Liver (tissue), 9 donors: ENCODE data around the gene PCDH9. TPM values are rescaled to one million over a fixed set of nuclear protein-coding genes. Genes with fewer than 3 reads are reported as not detected.

Experiments
- DNase-seq: peaks from one replicate; pipeline ENCODE4 v3.0.0-alpha.2; 2017; ENCODE audit warnings: low spot score
- H3K27ac ChIP-seq, 2 donors: one replicate each; pipeline ENCODE4 v1.7.0; 2013; ENCODE audit warnings: inconsistent platforms in 2 of 2, low read length in 2 of 2, control low read depth in 1 of 2, low read depth in 1 of 2, mild to moderate bottlenecking in 1 of 2
- H3K27me3 ChIP-seq, 4 donors: one replicate each; pipeline versions ENCODE4 v1.6.1 to v1.7.0; 2013; ENCODE audit warnings: low read length in 3 of 4, inconsistent platforms in 1 of 4, mild to moderate bottlenecking in 1 of 4, moderate library complexity in 1 of 4; ENCODE audit not compliant: control insufficient read depth in 4 of 4, insufficient read depth in 4 of 4
- H3K36me3 ChIP-seq, 4 donors: one replicate each; pipeline versions ENCODE4 v1.6.1 to v1.7.0; 2013; ENCODE audit warnings: low read length in 3 of 4, mild to moderate bottlenecking in 3 of 4, low read depth in 1 of 4, moderate library complexity in 1 of 4; ENCODE audit not compliant: control insufficient read depth in 4 of 4, insufficient read depth in 3 of 4
- H3K4me1 ChIP-seq, 4 donors: one replicate each; pipeline versions ENCODE4 v1.6.1 to v1.7.0; 2013; ENCODE audit warnings: low read length in 3 of 4, mild to moderate bottlenecking in 3 of 4, moderate library complexity in 1 of 4; ENCODE audit not compliant: control insufficient read depth in 4 of 4, insufficient read depth in 4 of 4
- H3K4me3 ChIP-seq, 3 donors: one replicate each; pipeline versions ENCODE4 v1.6.1 to v1.7.0; 2013; ENCODE audit warnings: low read length in 3 of 3, control low read depth in 1 of 3, low read depth in 1 of 3, mild to moderate bottlenecking in 1 of 3
- H3K9ac ChIP-seq, 2 donors: one replicate each; pipeline ENCODE4 v1.7.0; 2013; ENCODE audit warnings: low read length in 2 of 2, mild to moderate bottlenecking in 2 of 2, moderate library complexity in 2 of 2, control low read depth in 1 of 2, low read depth in 1 of 2
- H3K9me3 ChIP-seq, 4 donors: one replicate each; pipeline versions ENCODE4 v1.6.1 to v1.7.0; 2013; ENCODE audit warnings: low read length in 3 of 4; ENCODE audit not compliant: control insufficient read depth in 4 of 4
- ATF3 ChIP-seq: IDR thresholded peaks from 2 replicates; pipeline ENCODE4 v1.6.1; 2016; ENCODE audit warnings: antibody characterized with exemption
- CTCF ChIP-seq: fragments of 150-350 bp; IDR thresholded peaks from 2 replicates; pipeline ENCODE4 v1.5.1; 2017; ENCODE audit warnings: improper control_type of control experiment, low read depth, low read length; ENCODE audit not compliant: missing input control
- FOXA1 ChIP-seq: IDR thresholded peaks from 2 replicates; pipeline ENCODE4 v1.6.1; 2016; ENCODE audit warnings: antibody characterized with exemption
- FOXA2 ChIP-seq: IDR thresholded peaks from 2 replicates; pipeline ENCODE4 v1.6.1; 2016; ENCODE audit warnings: antibody characterized with exemption
- GABPA ChIP-seq, 2 donors: IDR thresholded peaks in 1 of 2; conservative IDR thresholded peaks in 1 of 2; 2 replicates each; pipeline ENCODE4 v1.6.1; 2016; ENCODE audit warnings: antibody characterized with exemption in 2 of 2, mild to moderate bottlenecking in 1 of 2, moderate library complexity in 1 of 2
- HNF4A ChIP-seq, 2 donors: conservative IDR thresholded peaks; 2 replicates each; pipeline ENCODE4 v1.6.1; 2016; ENCODE audit warnings: antibody characterized with exemption in 2 of 2, mild to moderate bottlenecking in 2 of 2
- HNF4G ChIP-seq: IDR thresholded peaks from 2 replicates; pipeline ENCODE4 v1.6.1; 2016; ENCODE audit warnings: antibody characterized with exemption
- JUND ChIP-seq, 2 donors: IDR thresholded peaks; 2 replicates each; pipeline ENCODE4 v1.6.1; 2016; ENCODE audit warnings: antibody characterized with exemption in 2 of 2
- MAX ChIP-seq: IDR thresholded peaks from 2 replicates; pipeline ENCODE4 v1.6.1; 2016; ENCODE audit warnings: antibody characterized with exemption
- NR2F2 ChIP-seq: IDR thresholded peaks from 2 replicates; pipeline ENCODE4 v1.6.1; 2016; ENCODE audit warnings: antibody characterized with exemption
- RAD21 ChIP-seq, 2 donors: IDR thresholded peaks; 2 replicates each; pipeline ENCODE4 v1.6.1; 2016; ENCODE audit warnings: antibody characterized with exemption in 2 of 2, mild to moderate bottlenecking in 2 of 2
- REST ChIP-seq: IDR thresholded peaks from 2 replicates; pipeline ENCODE4 v1.6.1; 2016; ENCODE audit warnings: antibody characterized with exemption, mild to moderate bottlenecking
- RXRA ChIP-seq, 2 donors: IDR thresholded peaks; 2 replicates each; pipeline ENCODE4 v1.6.1; 2017 to 2018; ENCODE audit warnings: antibody characterized with exemption in 2 of 2, mild to moderate bottlenecking in 1 of 2
- SP1 ChIP-seq: IDR thresholded peaks from 2 replicates; pipeline ENCODE4 v1.6.1; 2018; ENCODE audit warnings: antibody characterized with exemption, mild to moderate bottlenecking
- YY1 ChIP-seq: IDR thresholded peaks from 2 replicates; pipeline ENCODE4 v1.6.1; 2016; ENCODE audit warnings: antibody characterized with exemption, mild to moderate bottlenecking
- ZBTB33 ChIP-seq: IDR thresholded peaks from 2 replicates; pipeline ENCODE4 v1.6.1; 2016; ENCODE audit warnings: antibody characterized with exemption
- WGBS: extraction: QIAGEN DNeasy Blood & Tissue Kit; methylation state at CpG from one replicate; pipeline ENCODE4 v1.1.7; 2013; 5-methylcytosine and 5-hydroxymethylcytosine counted together
- polyA plus RNA-seq, 2 donors: library from polyadenylated mRNA; stranded (reverse) in 1 of 2; unstranded in 1 of 2; fragments of 200-250 nt in 1 of 2; fragments of >200 nt in 1 of 2; fragmentation: Nextera tagmentation in 1 of 2; extraction: Ambion mirVana in 1 of 2; gene quantifications; one replicate each; pipeline versions ENCODE4 v1.2.1 to v1.2.3, GENCODE V29; 2013 to 2015
- total RNA-seq, 2 donors: library from RNA; depleted of rRNA; stranded (reverse); fragments of >200 nt; gene quantifications; one replicate each; pipeline ENCODE4 v1.2.3, GENCODE V29; 2014
- donor health status: healthy.
- donor health status: healthy.
- donor health status: healthy.
- donor health status: healthy.
- donor health status: healthy.

Gene PCDH9
- total and polyA plus RNA-seq, 4 donors, result 0.90 to 4.0 (median 2.2) TPM

- no peak for DNase-seq
- Histone ChIP-seq H3K9ac (no peak overlapping the region), H3K27ac (no peak overlapping the region), H3K27me3 (peaks cover 0 to 2% (median 0%) of the 10 kb centered on the region in 4 donors), H3K4me3 (no peak overlapping the region), H3K36me3 (no peaks in the 10 kb centered on the region), H3K9me3 (no peaks in the 10 kb centered on the region), H3K4me1 (no peaks in the 10 kb centered on the region)
- 77% methylated on average over 3 of the region's 3 CpGs for WGBS
- TF ChIP-seq CTCF (no peak), FOXA2 (no peak), YY1 (no peak), RAD21 (IDR thresholded peaks at IDR 0.05) (no peak)
Observed at GRCh38 chr13:66409542-66409941, 820.6 kb downstream of the PCDH9 start.

GRCh38 chr13:66407128-66407527 lies 823.0 kb downstream of the PCDH9 start:
- Histone ChIP-seq H3K4me3 (no peak overlapping the region), H3K27ac (no peak overlapping the region), H3K36me3 (no peaks in the 10 kb centered on the region), H3K4me1 (no peaks in the 10 kb centered on the region), H3K9me3 (no peaks in the 10 kb centered on the region), H3K27me3 (peaks cover 0 to 2% (median 0%) of the 10 kb centered on the region in 4 donors), H3K9ac (no peak overlapping the region)
- TF ChIP-seq GABPA (IDR thresholded peaks at IDR 0.05 in 1 of 2, conservative IDR thresholded peaks at IDR 0.05 in 1 of 2), result no peak
- TF ChIP-seq YY1, result no peak
- TF ChIP-seq ZBTB33, result no peak
- no peak for TF ChIP-seq FOXA1
- no peak for TF ChIP-seq JUND (IDR thresholded peaks at IDR 0.05)
- TF ChIP-seq RXRA (IDR thresholded peaks at IDR 0.05), result no peak
- TF ChIP-seq NR2F2, result no peak
- no peak for TF ChIP-seq RAD21 (IDR thresholded peaks at IDR 0.05)
- TF ChIP-seq REST, result no peak
- no peak for TF ChIP-seq HNF4A (conservative IDR thresholded peaks at IDR 0.05)
- TF ChIP-seq HNF4G, result no peak
- TF ChIP-seq SP1, result no peak
- TF ChIP-seq MAX, result no peak
- TF ChIP-seq CTCF, result no peak
- TF ChIP-seq ATF3, result no peak
- DNase-seq, result no peak
- WGBS, result 57% methylated on average over 4 of the region's 4 CpGs
